ENCODE measurements around the gene NRN1. TPM values are rescaled to one million over a fixed set of nuclear protein-coding genes. Genes with fewer than 3 reads are reported as not detected.
"Not testable (repeated sequence)": the region's sequence is repeated elsewhere in the genome, so short reads cannot be mapped to it uniquely, and the experiment has no call there.

The NRN1 gene
- total RNA-seq, 1 donor from 2014 or later = 40.8 TPM

DNA sequence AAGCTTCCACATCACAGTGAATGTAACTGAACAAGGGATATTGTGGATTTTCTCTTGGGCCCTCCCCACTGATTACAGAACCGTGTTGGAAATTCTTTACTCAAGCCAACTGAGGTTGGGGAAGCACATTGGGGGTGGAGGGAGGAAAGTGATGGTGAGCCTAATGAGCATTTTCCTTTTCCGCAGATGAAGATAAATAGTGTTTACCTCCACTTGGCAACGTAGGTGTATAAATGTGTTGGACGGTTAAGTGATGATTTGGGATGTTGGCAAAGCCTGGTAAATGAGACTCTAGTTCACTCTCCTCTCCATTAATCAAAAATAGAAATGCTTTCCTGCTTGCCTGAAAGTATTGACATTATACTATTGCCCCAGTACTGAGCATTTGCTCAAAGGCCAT, 27.1 kb upstream of the NRN1 start:
- intact Hi-C loops (cut with DNase I) = no loop called here
- TF ChIP-seq, protein P1, sequence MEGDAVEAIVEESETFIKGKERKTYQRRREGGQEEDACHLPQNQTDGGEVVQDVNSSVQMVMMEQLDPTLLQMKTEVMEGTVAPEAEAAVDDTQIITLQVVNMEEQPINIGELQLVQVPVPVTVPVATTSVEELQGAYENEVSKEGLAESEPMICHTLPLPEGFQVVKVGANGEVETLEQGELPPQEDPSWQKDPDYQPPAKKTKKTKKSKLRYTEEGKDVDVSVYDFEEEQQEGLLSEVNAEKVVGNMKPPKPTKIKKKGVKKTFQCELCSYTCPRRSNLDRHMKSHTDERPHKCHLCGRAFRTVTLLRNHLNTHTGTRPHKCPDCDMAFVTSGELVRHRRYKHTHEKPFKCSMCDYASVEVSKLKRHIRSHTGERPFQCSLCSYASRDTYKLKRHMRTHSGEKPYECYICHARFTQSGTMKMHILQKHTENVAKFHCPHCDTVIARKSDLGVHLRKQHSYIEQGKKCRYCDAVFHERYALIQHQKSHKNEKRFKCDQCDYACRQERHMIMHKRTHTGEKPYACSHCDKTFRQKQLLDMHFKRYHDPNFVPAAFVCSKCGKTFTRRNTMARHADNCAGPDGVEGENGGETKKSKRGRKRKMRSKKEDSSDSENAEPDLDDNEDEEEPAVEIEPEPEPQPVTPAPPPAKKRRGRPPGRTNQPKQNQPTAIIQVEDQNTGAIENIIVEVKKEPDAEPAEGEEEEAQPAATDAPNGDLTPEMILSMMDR (IDR thresholded peaks at IDR 0.05) = no peak
- Histone ChIP-seq H3K36me3 (no peaks in the 10 kb centered on the region), H3K27me3 (no peaks in the 10 kb centered on the region), H3K9me3 (no peaks in the 10 kb centered on the region), H3K4me3 (no peak overlapping the region), H3K4me1 (no peaks in the 10 kb centered on the region), H3K27ac (no peak overlapping the region)
- no peak for DNase-seq (ENCODE audit: low spot score in 2 of 2)

DNA sequence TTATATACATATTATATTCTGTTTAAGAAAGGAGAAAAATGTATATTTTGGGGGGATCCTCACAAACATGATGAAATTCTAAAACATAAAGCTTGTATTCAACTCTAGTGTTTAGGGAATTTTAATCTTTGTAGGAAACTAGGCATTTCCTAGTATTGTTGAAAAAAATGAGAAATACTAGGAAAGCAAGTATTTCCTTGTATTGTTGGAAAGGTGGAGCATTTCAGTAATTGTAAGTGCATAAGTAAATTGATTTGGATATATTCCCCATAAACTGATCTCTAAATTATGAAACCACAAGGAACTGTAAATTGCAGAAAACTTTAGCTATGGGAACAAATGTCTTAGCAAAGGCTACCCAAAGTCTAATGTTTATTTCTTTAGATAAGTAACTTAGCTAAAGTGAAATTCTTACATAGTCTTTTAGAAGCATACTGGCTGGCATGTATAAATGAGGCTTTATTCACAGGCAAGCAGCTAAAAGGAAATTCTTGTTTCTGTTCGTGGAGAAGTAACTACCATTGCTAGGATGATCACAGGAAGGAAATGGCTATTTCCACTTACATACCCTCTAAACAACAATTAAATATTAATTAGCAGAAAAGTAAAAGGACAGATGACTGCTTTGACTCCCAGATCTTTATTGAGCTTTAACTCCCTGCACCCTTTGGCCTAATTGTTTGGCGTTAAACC, 19.9 kb upstream of the NRN1 start:
- TF ChIP-seq, protein P1 (IDR thresholded peaks at IDR 0.05) = no peak
- no peaks in the 10 kb centered on the region for H3K27me3 ChIP-seq
- H3K36me3 ChIP-seq = no peaks in the 10 kb centered on the region
- no peak overlapping the region for H3K4me3 ChIP-seq
- intact Hi-C loops (cut with DNase I) = no loop called here
- no peak overlapping the region for H3K27ac ChIP-seq
- DNase-seq (ENCODE audit: low spot score in 2 of 2) = no peak
- no peaks in the 10 kb centered on the region for H3K4me1 ChIP-seq
- no peaks in the 10 kb centered on the region for H3K9me3 ChIP-seq

DNA sequence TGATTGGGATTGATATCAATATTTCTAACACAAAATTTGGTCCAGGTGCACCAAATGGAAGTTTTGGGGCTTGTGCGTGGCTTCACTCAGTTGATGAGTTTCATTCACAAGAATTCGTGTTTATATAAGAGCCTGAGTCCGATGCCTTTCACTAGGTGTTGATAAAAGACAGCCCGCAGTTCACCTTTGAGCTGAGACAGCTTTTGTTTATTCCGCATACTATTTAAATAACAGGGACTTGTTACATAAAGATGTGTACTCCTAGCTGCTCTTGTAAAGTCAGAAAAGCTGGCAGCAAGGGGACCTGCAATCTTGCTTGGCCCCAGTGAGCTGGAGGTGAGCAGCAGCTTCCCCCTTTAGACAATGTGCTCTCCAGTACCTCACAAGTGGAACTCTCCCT, 19.0 kb upstream of the NRN1 start:
- Histone ChIP-seq H3K4me3 (no peak overlapping the region), H3K4me1 (no peaks in the 10 kb centered on the region), H3K36me3 (no peaks in the 10 kb centered on the region), H3K27me3 (no peaks in the 10 kb centered on the region), H3K9me3 (no peaks in the 10 kb centered on the region), H3K27ac (no peak overlapping the region)
- intact Hi-C loops (cut with DNase I) = no loop called here
- DNase-seq (ENCODE audit: low spot score in 2 of 2) = no peak
- TF ChIP-seq, protein P1 (IDR thresholded peaks at IDR 0.05) = no peak

DNA sequence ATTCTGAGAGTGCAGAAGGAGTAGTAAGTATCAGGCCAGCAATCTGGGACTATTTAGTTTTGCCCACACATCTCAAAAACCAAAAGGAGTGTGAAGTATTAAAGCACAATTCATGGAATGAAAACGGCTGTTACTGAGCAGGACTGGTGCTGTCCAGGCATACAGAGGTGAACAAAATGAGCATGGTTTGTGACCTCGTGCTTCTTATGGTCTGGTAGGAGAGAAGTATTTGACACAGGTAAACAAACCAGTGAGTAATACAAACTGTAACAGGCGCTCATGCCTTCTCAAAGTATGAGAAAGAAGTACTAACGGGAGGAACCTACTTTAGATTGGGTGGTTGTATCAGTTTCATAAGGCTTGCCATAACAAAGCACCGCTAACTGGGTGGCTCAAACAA, 17.5 kb upstream of the NRN1 start:
- Histone ChIP-seq H3K27me3 (no peaks in the 10 kb centered on the region), H3K4me3 (no peak overlapping the region), H3K36me3 (no peaks in the 10 kb centered on the region), H3K27ac (no peak overlapping the region), H3K4me1 (no peaks in the 10 kb centered on the region), H3K9me3 (no peaks in the 10 kb centered on the region)
- TF ChIP-seq, protein P1 (IDR thresholded peaks at IDR 0.05) = no peak
- intact Hi-C loops (cut with DNase I) = no loop called here
- DNase-seq (ENCODE audit: low spot score in 2 of 2) = no peak

DNA sequence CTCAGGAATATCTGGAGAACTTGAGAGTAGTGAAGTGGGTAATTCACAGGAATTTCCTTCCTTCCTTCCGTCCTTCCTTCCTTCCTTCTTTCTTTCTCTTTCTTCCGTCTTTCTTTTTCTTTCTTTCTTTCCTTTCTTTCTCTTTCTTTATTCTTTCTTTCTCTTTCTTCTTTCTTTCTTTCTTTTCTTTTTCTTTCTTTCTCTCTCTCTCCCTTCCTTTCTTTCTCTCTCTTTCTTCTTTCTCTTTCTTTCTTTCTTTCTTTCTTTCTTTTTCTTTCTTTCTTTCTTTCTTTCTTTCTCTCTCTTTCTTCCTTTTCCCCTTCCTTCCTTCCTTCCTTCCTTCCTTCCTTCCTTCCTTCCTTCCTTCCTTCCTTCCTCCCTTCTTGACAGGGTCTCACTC, 16.1 kb upstream of the NRN1 start:
- H3K36me3 ChIP-seq; H3K9me3 ChIP-seq; H3K27me3 ChIP-seq; intact Hi-C loops (cut with DNase I); DNase-seq (ENCODE audit: low spot score in 2 of 2); H3K4me3 ChIP-seq; H3K27ac ChIP-seq; H3K4me1 ChIP-seq: not testable (repeated sequence)

DNA sequence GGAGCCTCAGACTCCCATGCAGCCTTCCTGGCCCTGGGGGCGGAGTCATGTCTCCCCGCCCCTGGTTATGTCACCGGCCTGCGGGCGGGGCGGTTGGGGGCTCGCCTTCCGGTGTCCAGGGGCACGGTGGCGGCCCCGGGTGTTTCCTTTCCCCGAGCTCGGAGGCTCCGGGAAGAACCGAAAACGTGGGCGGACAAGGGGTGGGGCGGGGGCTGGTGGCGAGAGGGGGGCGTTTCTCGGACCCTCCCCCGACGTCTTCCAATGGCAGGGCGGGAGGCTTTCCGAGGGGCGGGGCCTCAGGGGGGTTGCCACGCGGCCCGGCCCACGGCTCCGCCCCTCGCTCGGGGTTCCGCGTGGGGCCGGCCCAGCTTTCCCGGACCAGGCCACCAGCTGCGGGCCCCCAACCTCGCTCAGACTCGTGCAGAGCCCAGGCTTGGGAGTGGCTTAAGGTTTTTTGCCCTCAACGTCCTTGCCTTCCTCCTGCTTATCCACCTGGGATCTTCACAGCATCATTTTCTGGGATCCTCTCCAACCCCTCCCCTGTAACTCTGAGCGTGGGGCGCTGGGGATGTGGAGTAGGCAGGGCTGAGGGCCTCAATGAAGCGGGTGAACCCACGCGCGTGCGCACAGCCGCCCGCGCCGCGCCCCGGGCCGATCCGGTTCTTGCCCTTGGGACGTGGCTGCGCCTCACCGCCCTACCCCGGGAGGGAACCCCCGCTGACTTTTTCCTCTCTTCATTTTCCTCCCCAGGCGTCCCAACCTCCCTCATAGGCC, 2.1 kb upstream of the NRN1 start:
- DNase-seq (ENCODE audit: low spot score in 2 of 2) = no peak
- Histone ChIP-seq H3K27me3 (peaks cover 36% of the 10 kb centered on the region), H3K9me3 (no peaks in the 10 kb centered on the region), H3K27ac (peak overlapping the region; percentile 9 to 13), H3K36me3 (no peaks in the 10 kb centered on the region), H3K4me3 (peak overlapping the region; percentile 51 to 60), H3K4me1 (peaks cover 11 to 25% of the 10 kb centered on the region in 2 donors)
- intact Hi-C loops (cut with DNase I) = loop anchor here (5.0 kb wide), 1 partner anchor 247 kb away; no protein-coding TSS in a partner anchor
- TF ChIP-seq, protein P1 (IDR thresholded peaks at IDR 0.05) = no peak

Measured in ascending aorta (tissue), 2 donors.